Peyer's patch (tissue), 4 donors: Measurements from ENCODE around the gene NIN. TPM values are rescaled to one million over a fixed set of nuclear protein-coding genes. Genes with fewer than 3 reads are reported as not detected.

ENCODE experiments used
- DNase-seq, 3 donors: peaks; one replicate each; pipeline ENCODE4 v3.0.0-alpha.2; 2017 to 2019
- H3K27ac ChIP-seq, 4 donors: fragments of 200-600 bp; sonication (generic); one replicate each; pipeline ENCODE4 v1.5.1; 2016 to 2019
- H3K27me3 ChIP-seq, 2 donors: fragments of 200-600 bp; sonication (generic); one replicate each; pipeline ENCODE4 v1.5.1; 2019
- H3K36me3 ChIP-seq, 3 donors: fragments of 200-600 bp; sonication (generic); one replicate each; pipeline ENCODE4 v1.5.1; 2016 to 2019
- H3K4me1 ChIP-seq, 4 donors: fragments of 200-600 bp; sonication (generic); one replicate each; pipeline ENCODE4 v1.5.1; 2016 to 2019
- H3K4me3 ChIP-seq, 4 donors: fragments of 200-600 bp; sonication (generic); 1 replicate in 3 of 4; 2 replicates in 1 of 4; pipeline ENCODE4 v1.5.1; 2016 to 2019; ENCODE audit warnings: mild to moderate bottlenecking in 1 of 4
- H3K9me3 ChIP-seq, 4 donors: fragments of 200-600 bp; sonication (generic); one replicate each; pipeline ENCODE4 v1.5.1; 2016 to 2019; ENCODE audit warnings: mild to moderate bottlenecking in 1 of 4
- CTCF ChIP-seq, 6 experiments: fragments of 450-650 bp in 4 of 6; fragments of 200-600 bp in 2 of 6; sonication (generic) in 1 of 6; IDR thresholded peaks; one replicate each; pipeline ENCODE4 v1.5.1; 2017 to 2019; ENCODE audit warnings: antibody characterized with exemption in 6 of 6, mild to moderate bottlenecking in 3 of 6, moderate library complexity in 1 of 6
- POLR2A ChIP-seq, 2 donors: fragments of 450-650 bp; IDR thresholded peaks; one replicate each; pipeline ENCODE4 v1.5.1; 2017; ENCODE audit warnings: antibody characterized with exemption in 2 of 2, mild to moderate bottlenecking in 2 of 2, moderate library complexity in 2 of 2
- total RNA-seq, 4 donors: library from RNA; depleted of rRNA; stranded (reverse); fragments of >200 nt; gene quantifications; one replicate each; pipeline ENCODE4 v1.1.0, GENCODE V29; 2016

NIN gene
- total RNA-seq, 4 donors from 2014 or later = 13.8 to 151 (median 21.5) TPM

- Histone ChIP-seq H3K36me3 (no peaks in the 10 kb centered on the region), H3K4me3 (no peak overlapping the region), H3K9me3 (no peaks in the 10 kb centered on the region), H3K27me3 (no peaks in the 10 kb centered on the region), H3K27ac (peak overlapping the region in 1 of 4 donors; percentile 1), H3K4me1 (peaks cover 0 to 5% (median 2%) of the 10 kb centered on the region in 4 donors)
- TF ChIP-seq POLR2A (IDR thresholded peaks at IDR 0.05) (no peak), CTCF (IDR thresholded peaks at IDR 0.05) (no peak)
- DNase-seq = no peak
Measured at GRCh38 chr14:50814161-50814560, 16.8 kb downstream of the NIN start.

GRCh38 chr14:50813544-50813863 is 17.5 kb downstream of the NIN start:
- H3K9me3 ChIP-seq = no peaks in the 10 kb centered on the region
- TF ChIP-seq POLR2A (IDR thresholded peaks at IDR 0.05) = no peak
- no peak for TF ChIP-seq CTCF (IDR thresholded peaks at IDR 0.05)
- no peak for DNase-seq
- peaks cover 0 to 5% (median 2%) of the 10 kb centered on the region in 4 donors for H3K4me1 ChIP-seq
- H3K36me3 ChIP-seq = no peaks in the 10 kb centered on the region
- H3K4me3 ChIP-seq = no peak overlapping the region
- peak overlapping the region in 1 of 4 donors; percentile 21 for H3K27ac ChIP-seq
- H3K27me3 ChIP-seq = no peaks in the 10 kb centered on the region

GRCh38 chr14:50812856-50813543 is 18.0 kb downstream of the NIN start:
- Histone ChIP-seq H3K4me1 (peaks cover 0 to 5% (median 2%) of the 10 kb centered on the region in 4 donors), H3K27ac (peak overlapping the region in 1 of 4 donors; percentile 21), H3K27me3 (no peaks in the 10 kb centered on the region), H3K4me3 (no peak overlapping the region), H3K36me3 (no peaks in the 10 kb centered on the region), H3K9me3 (no peaks in the 10 kb centered on the region)
- DNase-seq = no peak
- no peak for TF ChIP-seq POLR2A (IDR thresholded peaks at IDR 0.05)
- TF ChIP-seq CTCF (IDR thresholded peaks at IDR 0.05) = no peak

GRCh38 chr14:50812180-50812579 is 18.8 kb downstream of the NIN start:
- Histone ChIP-seq H3K9me3 (no peaks in the 10 kb centered on the region), H3K4me1 (peaks cover 0 to 5% (median 2%) of the 10 kb centered on the region in 4 donors), H3K4me3 (no peak overlapping the region), H3K36me3 (no peaks in the 10 kb centered on the region), H3K27ac (peak overlapping the region in 1 of 4 donors; percentile 21), H3K27me3 (no peaks in the 10 kb centered on the region)
- TF ChIP-seq CTCF (IDR thresholded peaks at IDR 0.05) (no peak), POLR2A (IDR thresholded peaks at IDR 0.05) (no peak)
- no peak for DNase-seq

- H3K27ac ChIP-seq = no peak overlapping the region
- no peaks in the 10 kb centered on the region for H3K27me3 ChIP-seq
- H3K4me1 ChIP-seq = peaks cover 0 to 3% (median 1%) of the 10 kb centered on the region in 4 donors
- no peak overlapping the region for H3K4me3 ChIP-seq
- peaks cover 0 to 17% (median 0%) of the 10 kb centered on the region in 3 donors for H3K36me3 ChIP-seq
- no peaks in the 10 kb centered on the region for H3K9me3 ChIP-seq
- TF ChIP-seq CTCF (IDR thresholded peaks at IDR 0.05) (no peak), POLR2A (IDR thresholded peaks at IDR 0.05) (no peak)
- no peak for DNase-seq
Measured at GRCh38 chr14:50808053-50808452, 22.9 kb downstream of the NIN start.
